Dermis microvascular lymphatic vessel endothelial cell (primary cell): ENCODE data around the gene ARMC9. TPM values are rescaled to one million over a fixed set of nuclear protein-coding genes. Genes with fewer than 3 reads are reported as not detected.
"Not testable (repeated sequence)": the region's sequence is repeated elsewhere in the genome, so short reads cannot be mapped to it uniquely, and the experiment has no call there.

ENCODE experiments used
- DNase-seq, 2 donors: peaks; one replicate each; pipeline versions ENCODE4 v3.0.0 to v3.0.0-alpha.2; 2010; ENCODE audit warnings: low read depth in 2 of 2
- total RNA-seq: library from RNA; depleted of rRNA; stranded (reverse); fragments of >200 nt; gene quantifications from 2 replicates; pipeline ENCODE4 v1.2.1, GENCODE V29; 2014

Gene ARMC9
- total RNA-seq, 1 donor from 2014 or later: 6.0 TPM

DNA sequence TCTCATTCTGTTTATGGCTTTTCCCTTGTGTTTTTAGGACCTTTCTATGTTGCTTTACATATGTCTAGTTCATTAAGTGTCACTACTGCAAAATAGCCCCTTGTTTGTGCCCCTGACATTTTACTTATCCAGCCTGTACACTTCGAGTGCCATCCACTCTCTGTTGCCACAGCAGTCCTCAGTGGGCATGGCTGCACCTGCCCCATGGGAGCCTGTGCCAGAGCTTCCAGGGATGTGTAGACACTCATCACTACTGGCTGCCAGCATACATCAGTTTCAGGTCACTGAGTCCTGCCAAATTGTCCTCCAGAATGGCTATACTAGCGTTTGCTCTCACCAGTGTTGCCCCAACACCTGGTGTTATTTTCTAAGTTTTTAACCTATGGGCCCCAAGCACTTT lies 80.4 kb downstream of the ARMC9 start:
- DNase-seq: no peak

DNA sequence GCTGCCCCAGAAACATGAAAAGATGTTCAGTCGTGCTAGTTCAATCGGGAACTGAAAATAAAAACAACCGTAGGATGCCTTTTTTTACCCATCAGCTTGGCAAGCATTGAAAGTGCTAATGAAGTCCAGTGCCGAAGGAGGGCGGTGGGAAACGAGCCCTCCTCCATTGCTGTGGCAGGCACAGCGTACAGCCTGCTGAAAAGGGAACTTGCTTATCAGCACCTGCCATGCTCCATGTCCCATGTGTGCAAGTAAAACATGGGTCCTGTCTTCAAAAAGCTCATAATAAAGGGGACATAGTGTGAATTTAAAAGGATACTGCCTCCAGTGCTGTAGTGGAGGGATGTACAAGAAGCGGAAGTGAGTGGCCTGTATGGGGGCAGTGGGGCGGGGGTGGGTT lies 82.4 kb downstream of the ARMC9 start:
- DNase-seq: no peak

DNA sequence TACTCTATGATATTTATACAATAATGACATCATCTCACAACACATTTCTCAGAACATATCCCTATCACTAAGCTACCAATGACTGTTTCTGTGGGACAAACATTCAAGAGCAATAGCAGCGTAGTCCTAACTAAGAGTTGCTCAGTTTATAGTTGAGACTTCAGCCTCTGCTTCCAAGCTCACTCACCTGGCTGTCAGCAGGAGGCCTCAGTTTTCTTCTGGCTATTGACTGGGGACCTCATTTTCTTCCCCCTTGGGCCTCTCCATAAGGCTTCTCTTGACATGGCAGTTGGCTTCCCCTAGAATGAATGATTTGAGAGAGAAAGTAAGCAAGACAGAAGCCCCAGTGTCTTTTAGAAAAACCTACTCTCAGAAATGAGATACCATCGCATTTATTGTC lies 85.9 kb downstream of the ARMC9 start:
- DNase-seq: no peak

DNA sequence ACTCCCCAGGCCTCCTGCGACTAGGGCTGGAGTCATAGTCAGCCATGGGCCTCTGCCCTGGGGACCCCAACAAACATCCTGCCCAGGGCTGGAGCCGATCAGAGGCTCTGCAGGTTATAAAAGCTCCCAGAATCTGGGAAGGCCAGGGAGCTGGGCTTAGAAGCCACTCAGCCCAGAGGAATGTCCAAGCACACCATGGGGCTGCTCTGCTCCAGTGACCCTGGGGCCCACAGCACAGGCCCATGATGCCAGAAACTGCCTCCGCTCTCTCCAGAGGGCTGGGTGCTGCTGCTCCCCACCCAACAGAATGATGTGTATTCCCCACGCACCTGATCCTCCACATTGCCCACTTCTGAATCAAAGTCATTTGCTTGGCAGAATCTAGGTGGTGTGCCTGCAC lies 88.5 kb downstream of the ARMC9 start:
- DNase-seq: no peak

DNA sequence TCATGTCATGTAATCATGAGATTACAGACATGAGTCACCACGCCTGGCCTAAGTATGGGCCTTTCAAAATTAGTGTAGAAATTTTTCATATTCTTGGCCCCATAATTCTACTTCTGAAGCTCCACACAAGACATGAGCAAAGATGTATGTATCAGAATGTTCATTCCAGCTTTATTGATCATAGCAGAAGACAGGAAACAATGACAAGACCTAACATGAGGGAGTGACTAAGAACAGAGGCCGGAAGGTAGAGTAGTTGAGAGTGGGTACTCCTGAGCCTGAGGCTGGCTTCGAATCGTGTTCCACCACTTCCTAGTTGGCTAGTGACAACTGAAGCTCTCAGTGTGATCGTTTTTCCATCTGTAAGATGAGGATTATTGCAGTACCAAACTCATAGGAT lies 89.3 kb downstream of the ARMC9 start:
- no peak for DNase-seq

DNA sequence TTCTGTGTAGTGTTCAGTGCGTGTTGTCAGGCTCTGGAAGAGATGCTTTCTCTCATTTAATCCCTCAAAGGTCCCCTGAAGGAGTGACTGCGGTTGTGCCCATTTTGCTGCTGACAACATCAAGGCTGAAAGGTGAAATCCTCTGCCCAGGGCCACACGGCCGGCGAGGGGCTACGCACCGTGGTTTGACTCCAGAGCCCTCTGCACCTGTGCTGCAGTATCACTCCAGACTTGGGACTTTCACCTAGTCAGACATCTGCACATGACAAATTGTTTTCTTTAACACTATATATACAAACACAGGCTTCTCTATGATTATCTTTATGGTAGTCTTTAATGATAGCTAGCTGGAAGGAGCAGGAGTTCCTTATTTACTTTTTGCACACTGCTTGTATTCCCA lies 90.2 kb downstream of the ARMC9 start:
- no peak for DNase-seq

- no peak for DNase-seq
Observed at GRCh38 chr2:231290321-231291015, 92.0 kb downstream of the ARMC9 start.

- DNase-seq: no peak
Observed at GRCh38 chr2:231292472-231293134, 94.2 kb downstream of the ARMC9 start.

- DNase-seq: no peak
Observed at GRCh38 chr2:231293163-231293562, 94.7 kb downstream of the ARMC9 start.

- DNase-seq: peak in 1 of 2 donors; percentile 14
Observed at GRCh38 chr2:231294116-231294515, 95.7 kb downstream of the ARMC9 start.

DNA sequence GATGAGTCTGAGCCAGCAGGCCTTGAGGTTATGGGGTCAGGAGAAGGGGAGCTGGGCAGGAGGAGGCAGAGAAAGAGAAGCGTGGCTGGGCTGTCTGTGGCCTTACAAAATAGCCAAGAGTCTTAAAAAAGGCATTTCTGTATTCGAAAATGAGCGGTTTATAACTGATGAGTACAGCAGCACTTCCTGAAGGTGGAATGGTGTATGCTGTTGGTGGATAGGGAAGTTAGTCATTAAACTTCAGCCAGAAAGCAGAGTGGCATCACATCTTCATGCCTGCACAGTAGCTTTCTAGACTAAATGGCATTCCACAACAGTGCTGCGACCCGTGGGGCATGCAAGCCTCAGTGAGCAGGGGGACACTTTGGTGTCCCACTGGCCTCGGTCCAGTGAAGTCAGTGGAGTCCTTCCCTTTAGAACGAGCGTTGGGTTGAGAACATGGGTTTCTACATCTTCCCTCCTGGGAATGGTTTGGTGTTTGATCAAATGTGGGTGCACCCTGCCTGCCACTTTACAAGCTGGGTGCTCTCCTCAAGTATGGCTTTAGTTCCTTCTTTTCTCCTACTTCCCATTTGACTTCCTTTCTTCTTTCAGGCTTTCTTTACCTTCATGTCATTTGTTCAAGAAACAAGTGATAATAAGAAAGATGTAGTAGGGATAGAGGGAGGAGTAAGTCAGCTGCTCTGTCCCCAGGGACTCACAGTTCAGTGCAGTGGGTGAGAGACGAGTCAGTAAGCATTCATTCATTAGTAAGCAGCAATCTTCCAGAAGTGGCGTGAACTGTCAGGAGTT lies 96.3 kb downstream of the ARMC9 start:
- no peak for DNase-seq

DNA sequence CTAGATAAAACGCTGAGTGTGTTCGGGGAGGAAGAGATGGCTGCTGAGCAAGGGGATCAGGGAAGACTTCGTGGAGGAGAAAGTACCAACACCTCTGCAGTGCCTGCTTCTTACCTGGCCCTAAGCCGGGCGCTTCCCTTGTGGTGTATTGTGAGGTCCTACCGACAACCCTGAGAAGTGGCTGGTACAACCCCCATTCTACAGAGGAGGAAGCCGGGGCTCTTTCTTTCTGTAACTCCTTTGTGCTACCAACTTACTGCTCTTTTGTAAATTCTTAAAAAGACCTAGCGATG lies 96.9 kb downstream of the ARMC9 start:
- DNase-seq: no peak

- DNase-seq: no peak
Observed at GRCh38 chr2:231296401-231296974, 98.1 kb downstream of the ARMC9 start.

GRCh38 chr2:231297108-231297908 lies 98.9 kb downstream of the ARMC9 start:
- DNase-seq: peak; percentile 34 to 67

GRCh38 chr2:231298091-231298490 lies 99.7 kb downstream of the ARMC9 start:
- no peak for DNase-seq

- DNase-seq: no peak
Observed at GRCh38 chr2:231299267-231299666, 100.8 kb downstream of the ARMC9 start.

DNA sequence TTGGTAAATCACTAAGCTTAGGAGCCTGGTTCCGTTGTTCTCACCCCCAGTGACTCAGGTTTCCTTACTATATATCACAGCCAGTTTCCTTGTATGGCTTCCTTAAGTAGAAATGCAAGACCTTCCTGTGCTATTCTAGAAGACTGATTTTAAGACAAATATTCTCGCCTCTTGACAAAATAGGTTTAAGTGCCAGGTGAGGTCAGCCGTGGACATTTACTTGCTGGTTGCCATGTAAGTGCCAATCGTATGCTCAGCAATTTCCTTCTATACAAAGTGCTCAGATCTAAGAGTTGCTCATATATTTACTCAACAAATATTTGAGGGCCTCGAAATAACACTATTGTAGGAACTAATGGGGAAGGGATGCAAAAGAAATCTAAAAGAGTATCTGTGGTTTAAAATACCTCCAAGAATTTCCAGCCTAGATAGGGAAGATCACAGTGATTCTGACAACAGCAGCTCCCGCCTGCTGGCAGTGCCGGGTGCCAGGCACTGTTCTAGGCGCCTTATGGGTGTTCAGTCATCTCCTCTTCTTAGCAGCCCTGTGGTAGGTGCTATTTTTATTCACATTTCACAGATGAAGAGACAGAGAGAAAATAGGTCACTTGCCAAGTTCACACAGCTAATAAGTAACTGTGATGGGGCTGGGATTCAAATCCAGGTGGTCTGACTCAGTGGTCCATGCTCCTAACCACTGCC lies 101.7 kb downstream of the ARMC9 start:
- DNase-seq: peak in 1 of 2 donors; percentile 74

DNA sequence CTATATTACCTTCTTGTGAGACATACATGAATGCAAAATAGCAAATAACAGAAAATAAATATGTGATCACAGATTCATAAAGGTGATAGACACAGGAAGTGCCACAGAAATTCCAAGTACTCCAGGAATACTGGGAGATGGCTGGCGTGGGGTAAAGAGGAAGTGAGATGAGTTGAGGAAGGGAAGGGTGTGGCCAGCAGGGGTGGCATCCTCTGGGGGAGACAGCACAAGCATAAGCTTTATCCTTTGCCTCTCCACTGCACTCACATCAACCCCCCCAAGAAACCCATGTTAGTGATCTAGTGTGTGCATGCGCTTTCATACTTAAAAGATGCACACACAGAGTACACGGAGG lies 102.3 kb downstream of the ARMC9 start:
- DNase-seq: no peak

DNA sequence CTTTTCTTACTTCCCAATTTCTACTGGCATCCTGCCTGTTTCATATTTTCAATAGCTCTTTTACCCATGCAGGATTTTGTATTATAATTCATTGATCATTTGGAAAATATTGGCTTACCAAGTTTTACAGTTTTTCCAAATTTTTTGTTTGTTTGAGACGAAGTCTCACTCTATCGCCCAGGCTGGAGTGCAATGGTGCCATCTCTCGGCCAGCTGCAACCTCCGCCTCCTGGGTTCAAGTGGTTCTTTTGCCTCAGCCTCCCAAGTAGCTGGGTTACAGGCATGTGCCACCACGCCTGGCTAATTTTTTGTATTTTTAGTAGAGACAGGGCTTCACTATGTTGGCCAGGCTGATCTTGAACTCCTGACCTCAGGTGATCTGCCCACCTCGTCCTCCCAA lies 105.8 kb downstream of the ARMC9 start:
- DNase-seq: not testable (repeated sequence)

DNA sequence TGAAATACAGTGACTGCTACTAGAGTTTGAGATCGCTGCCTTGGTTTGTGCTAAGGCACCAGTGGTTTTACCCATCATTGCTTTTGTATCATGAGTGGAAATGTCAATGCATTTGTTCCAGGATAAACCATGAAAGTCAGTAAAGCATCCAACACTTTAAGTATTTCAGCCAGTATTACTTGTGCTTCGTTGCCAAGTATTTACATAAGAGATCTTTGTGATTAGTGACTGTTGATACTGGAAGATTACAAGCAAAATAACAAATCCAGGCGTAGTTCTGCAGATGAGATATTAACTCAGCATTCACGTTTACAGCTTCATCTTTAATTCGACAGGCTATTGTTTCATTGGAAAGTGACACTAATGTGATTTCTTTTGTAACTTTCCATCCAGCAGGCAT lies 106.8 kb downstream of the ARMC9 start:
- DNase-seq: no peak

GRCh38 chr2:231306791-231307393 lies 108.5 kb downstream of the ARMC9 start:
- DNase-seq: no peak
